ENCODE results near the gene HSPBP1. TPM values are rescaled to one million over a fixed set of nuclear protein-coding genes. Genes with fewer than 3 reads are reported as not detected.
A peak's percentile ranks its signal among the peaks of the same experiment; 100 is the strongest.

HSPBP1 gene
- total and polyA plus RNA-seq, 5 experiments from 2014 or later: 20.3 to 44.8 (median 38.6) TPM

- peaks cover 0 to 52% (median 5%) of the 10 kb centered on the region in 3 donors for H3K36me3 Mint-ChIP-seq
- peak overlapping the region in 8 of 10 donors; percentile 40 to 85 (median 68) for H3K27ac Mint-ChIP-seq
These were observed 31.7 kb downstream of the HSPBP1 start for GRCh38 chr19:55248166-55248675.

GRCh38 chr19:55247621-55248099 lies 32.2 kb downstream of the HSPBP1 start:
- POLR2A ChIA-PET: interaction anchor here (1.5 kb wide), 1 partner anchor 10 kb away, joined by 8 read pairs; no protein-coding TSS in a partner anchor
- Mint-ChIP-seq H3K27ac (peak overlapping the region in 2 of 10 donors; percentile 63 to 85), H3K27me3 (no peaks in the 10 kb centered on the region), H3K36me3 (peaks cover 0 to 58% (median 5%) of the 10 kb centered on the region in 3 donors), H3K4me3 (no peak overlapping the region), H3K4me1 (peaks cover 28 to 58% (median 48%) of the 10 kb centered on the region in 4 donors), H3K9me3 (no peaks in the 10 kb centered on the region)
- DNase-seq (no peak), ATAC-seq (no peak)

More at GRCh38 chr19:55248166-55248675, 31.7 kb downstream of the HSPBP1 start:
- no peak for DNase-seq
- Mint-ChIP-seq H3K27me3 (no peaks in the 10 kb centered on the region), H3K9me3 (no peaks in the 10 kb centered on the region), H3K4me3 (peak overlapping the region in 5 of 10 donors; percentile 10 to 54 (median 24)), H3K4me1 (peaks cover 27 to 62% (median 51%) of the 10 kb centered on the region in 4 donors)
- POLR2A ChIA-PET: interaction anchor here (1.5 kb wide), 1 partner anchor 9 kb away, joined by 8 read pairs; no protein-coding TSS in a partner anchor
- ATAC-seq: no peak

- no peak for DNase-seq
- no peaks in the 10 kb centered on the region for H3K27me3 Mint-ChIP-seq
- H3K27ac Mint-ChIP-seq: peak overlapping the region in 1 of 10 donors; percentile 24
- no peak for ATAC-seq
- no peaks in the 10 kb centered on the region for H3K9me3 Mint-ChIP-seq
- peaks cover 0 to 63% (median 5%) of the 10 kb centered on the region in 3 donors for H3K36me3 Mint-ChIP-seq
- peaks cover 27 to 51% (median 42%) of the 10 kb centered on the region in 4 donors for H3K4me1 Mint-ChIP-seq
- H3K4me3 Mint-ChIP-seq: no peak overlapping the region
- POLR2A ChIA-PET: interaction anchor here (0.7 to 3.0 kb wide), 2 partner anchors 8 to 19 kb away, joined by 6 to 9 read pairs; no protein-coding TSS in a partner anchor
These were observed 33.2 kb downstream of the HSPBP1 start for GRCh38 chr19:55246462-55247451.

GRCh38 chr19:55245236-55245904 lies 34.5 kb downstream of the HSPBP1 start:
- Mint-ChIP-seq H3K36me3 (peaks cover 0 to 67% (median 7%) of the 10 kb centered on the region in 3 donors), H3K9me3 (no peaks in the 10 kb centered on the region), H3K4me1 (peaks cover 17 to 39% (median 28%) of the 10 kb centered on the region in 4 donors), H3K27ac (peak overlapping the region in 1 of 10 donors; percentile 75), H3K4me3 (no peak overlapping the region), H3K27me3 (no peaks in the 10 kb centered on the region)
- ATAC-seq (no peak), DNase-seq (no peak)
- POLR2A ChIA-PET: interaction anchor here (0.6 to 3.0 kb wide), 2 partner anchors 9 to 246 kb away, joined by 3 to 9 read pairs; no protein-coding TSS in a partner anchor

GRCh38 chr19:55244004-55244680 lies 35.8 kb downstream of the HSPBP1 start:
- H3K4me3 Mint-ChIP-seq: peak overlapping the region in 1 of 10 donors; percentile 38
- H3K36me3 Mint-ChIP-seq: peaks cover 0 to 73% (median 7%) of the 10 kb centered on the region in 3 donors
- POLR2A ChIA-PET: interaction anchor here (0.7 to 3.0 kb wide), 2 partner anchors 11 to 34 kb away, joined by 3 to 9 read pairs; no protein-coding TSS in a partner anchor
- H3K27ac Mint-ChIP-seq: peak overlapping the region in 2 of 10 donors; percentile 31 to 47
- H3K9me3 Mint-ChIP-seq: no peaks in the 10 kb centered on the region
- DNase-seq: no peak
- peaks cover 16 to 30% (median 23%) of the 10 kb centered on the region in 4 donors for H3K4me1 Mint-ChIP-seq
- no peak for ATAC-seq
- no peaks in the 10 kb centered on the region for H3K27me3 Mint-ChIP-seq

GRCh38 chr19:55242517-55242916 lies 37.4 kb downstream of the HSPBP1 start:
- Mint-ChIP-seq H3K27me3 (no peaks in the 10 kb centered on the region), H3K4me1 (peaks cover 3 to 14% (median 9%) of the 10 kb centered on the region in 4 donors), H3K4me3 (no peak overlapping the region), H3K36me3 (peaks cover 0 to 80% (median 9%) of the 10 kb centered on the region in 3 donors), H3K27ac (peak overlapping the region in 2 of 10 donors; percentile 31 to 34), H3K9me3 (no peaks in the 10 kb centered on the region)
- POLR2A ChIA-PET: interaction anchor here (0.6 to 3.6 kb wide), 3 partner anchors 12 to 103 kb away, joined by 6 to 14 read pairs (median 7); no protein-coding TSS in a partner anchor
- ATAC-seq (no peak), DNase-seq (no peak)

- no peaks in the 10 kb centered on the region for H3K27me3 Mint-ChIP-seq
- peaks cover 1 to 11% (median 9%) of the 10 kb centered on the region in 4 donors for H3K4me1 Mint-ChIP-seq
- H3K4me3 Mint-ChIP-seq: no peak overlapping the region
- peaks cover 0 to 81% (median 13%) of the 10 kb centered on the region in 3 donors for H3K36me3 Mint-ChIP-seq
- ATAC-seq (no peak), DNase-seq (no peak)
- H3K27ac Mint-ChIP-seq: peak overlapping the region in 1 of 10 donors; percentile 7
- POLR2A ChIA-PET: interaction anchor here (0.9 to 3.6 kb wide), 2 partner anchors 8 to 13 kb away, joined by 3 to 14 read pairs; no protein-coding TSS in a partner anchor
- no peaks in the 10 kb centered on the region for H3K9me3 Mint-ChIP-seq
These were observed 37.9 kb downstream of the HSPBP1 start for GRCh38 chr19:55241935-55242464.

GRCh38 chr19:55241143-55241934 lies 38.6 kb downstream of the HSPBP1 start:
- Mint-ChIP-seq H3K4me1 (peaks cover 0 to 11% (median 6%) of the 10 kb centered on the region in 4 donors), H3K9me3 (no peaks in the 10 kb centered on the region), H3K36me3 (peaks cover 0 to 84% (median 16%) of the 10 kb centered on the region in 3 donors), H3K27me3 (no peaks in the 10 kb centered on the region), H3K27ac (no peak overlapping the region), H3K4me3 (no peak overlapping the region)
- DNase-seq: peak in 1 of 10 donors; percentile 58
- POLR2A ChIA-PET: interaction anchor here (0.9 to 3.6 kb wide), 2 partner anchors 8 to 13 kb away, joined by 3 to 14 read pairs; no protein-coding TSS in a partner anchor
- no peak for ATAC-seq

GRCh38 chr19:55240713-55241020 lies 39.2 kb downstream of the HSPBP1 start:
- Mint-ChIP-seq H3K27me3 (no peaks in the 10 kb centered on the region), H3K4me3 (no peak overlapping the region), H3K27ac (peak overlapping the region in 1 of 10 donors; percentile 54), H3K9me3 (no peaks in the 10 kb centered on the region), H3K36me3 (peaks cover 0 to 84% (median 20%) of the 10 kb centered on the region in 3 donors), H3K4me1 (peaks cover 0 to 7% (median 6%) of the 10 kb centered on the region in 4 donors)
- POLR2A ChIA-PET: interaction anchor here (0.6 to 3.6 kb wide), 5 partner anchors 14 to 40 kb away, joined by 3 to 14 read pairs (median 4); partner anchors contain the start of genes HSPBP1 and PPP6R1
- ATAC-seq (no peak), DNase-seq (no peak)

- Mint-ChIP-seq H3K27ac (no peak overlapping the region), H3K4me1 (peaks cover 0 to 13% (median 7%) of the 10 kb centered on the region in 4 donors), H3K4me3 (no peak overlapping the region), H3K27me3 (no peaks in the 10 kb centered on the region), H3K9me3 (no peaks in the 10 kb centered on the region), H3K36me3 (peaks cover 11 to 84% (median 23%) of the 10 kb centered on the region in 3 donors)
- ATAC-seq (no peak), DNase-seq (peak in 1 of 10 donors; percentile 57)
- POLR2A ChIA-PET: interaction anchor here (2.5 kb wide), 1 partner anchor 20 kb away, joined by 9 read pairs; the partner anchor contains the start of gene PPP6R1
These were observed 40.9 kb downstream of the HSPBP1 start for GRCh38 chr19:55239004-55239403.

All from naive thymus-derived CD8-positive, alpha-beta T cell (primary cell).